ENCODE data around the gene RRN3.
"Not testable (repeated sequence)": the region's sequence is repeated elsewhere in the genome, so short reads cannot be mapped to it uniquely, and the experiment has no call there.

DNA sequence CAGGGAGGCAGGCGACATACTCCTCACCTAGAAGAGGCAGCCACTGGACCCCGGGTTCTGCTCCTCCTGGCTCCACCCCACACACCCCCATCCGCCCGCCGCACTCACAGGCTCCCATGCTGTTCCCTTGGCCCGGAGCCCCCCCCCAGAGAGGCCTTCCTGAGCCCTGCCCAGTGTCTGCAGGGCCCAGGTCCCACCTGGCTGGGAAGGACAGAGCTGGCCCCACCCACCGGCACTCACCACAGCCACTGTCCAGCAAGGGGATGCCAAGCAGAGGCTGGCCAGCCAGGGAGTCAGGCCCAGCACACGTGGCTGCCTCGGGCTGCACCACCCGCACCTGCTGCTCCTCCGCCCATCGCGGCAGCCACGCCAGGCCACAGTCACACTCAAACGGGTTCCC lies 43.4 kb upstream of the RRN3 start:
- not testable (repeated sequence) for TF ChIP-seq CTCF, POLR2A (IDR thresholded peaks at IDR 0.05)
